NCI-H524 (cell line): ENCODE results near the gene NRK.
"Not testable (repeated sequence)": the region's sequence is repeated elsewhere in the genome, so short reads cannot be mapped to it uniquely, and the experiment has no call there.

Source experiments
- DNase-seq, 2 experiments: peaks; one replicate each; lab custom pipeline; 2025; lab: John Stamatoyannopoulos, UW

The NRK gene

DNA sequence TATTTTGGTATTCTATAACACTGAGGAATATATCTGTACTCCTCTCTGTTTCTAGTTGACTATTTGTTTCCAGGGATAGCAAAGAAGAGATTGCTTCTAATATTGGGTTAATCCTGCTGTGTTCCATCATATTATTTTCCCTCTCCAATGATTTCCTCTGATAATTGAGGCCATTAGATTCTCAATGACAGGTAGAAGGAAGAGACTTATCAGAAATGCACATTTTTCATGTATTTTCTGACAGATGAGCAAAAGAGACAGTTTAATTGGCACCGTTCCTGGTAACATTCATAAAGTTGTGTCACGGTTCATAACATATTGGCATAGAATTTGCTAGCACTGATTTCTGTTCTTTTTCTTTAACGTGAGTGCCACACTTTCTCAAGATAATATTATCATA lies 58.2 kb downstream of the NRK start:
- no peak for DNase-seq

- peak; percentile 62 to 93 for DNase-seq
These were observed 60.4 kb downstream of the NRK start for GRCh38 chrX:105882581-105883275.

GRCh38 chrX:105894721-105895120 lies 72.4 kb downstream of the NRK start:
- no peak for DNase-seq

GRCh38 chrX:105909576-105909975 lies 87.2 kb downstream of the NRK start:
- DNase-seq, result no peak

DNA sequence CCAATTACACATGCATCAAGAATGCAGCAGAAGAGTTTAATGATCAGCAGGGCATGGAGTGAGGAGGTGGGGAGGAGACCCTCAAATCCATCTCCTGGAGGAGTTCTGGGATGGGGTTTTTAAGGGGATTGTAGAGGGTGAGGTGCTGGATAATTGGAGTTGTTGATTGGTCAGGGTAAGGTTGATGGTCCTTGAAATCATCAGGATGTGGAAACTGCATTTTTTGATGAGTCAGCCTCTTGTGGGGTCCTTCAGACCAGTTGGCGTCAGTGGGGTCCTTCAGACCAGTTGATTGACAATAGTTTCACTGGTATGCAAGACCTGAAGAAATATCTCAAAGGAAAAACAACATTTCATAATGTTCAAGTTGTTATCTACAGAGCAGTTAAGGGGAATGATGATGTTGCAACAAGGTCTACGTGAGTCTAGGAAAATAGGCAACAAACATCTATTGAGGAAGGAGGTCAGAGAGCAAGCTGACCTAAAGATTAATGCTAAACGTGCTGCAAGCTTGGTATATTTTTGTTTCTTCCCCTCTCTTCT lies 88.3 kb downstream of the NRK start:
- DNase-seq, result no peak

DNA sequence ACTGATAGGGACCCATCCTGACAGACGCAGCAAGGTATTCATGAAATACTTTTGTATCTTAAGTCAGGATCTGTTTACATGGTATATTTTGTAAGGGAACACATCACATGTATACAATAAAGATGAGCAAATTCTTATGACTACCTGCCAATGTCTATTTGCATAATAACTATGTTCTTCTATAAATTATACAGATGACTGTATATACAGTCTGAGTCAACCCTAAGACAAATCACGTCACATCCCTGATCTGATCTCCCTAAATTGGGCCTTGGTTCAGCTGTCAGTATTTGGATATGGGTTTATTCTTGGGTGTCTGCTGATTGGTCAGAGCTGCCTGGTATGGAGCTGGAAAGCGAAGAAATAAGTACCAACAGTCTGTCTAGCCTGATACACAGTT lies 122.9 kb downstream of the NRK start:
- no peak for DNase-seq

DNA sequence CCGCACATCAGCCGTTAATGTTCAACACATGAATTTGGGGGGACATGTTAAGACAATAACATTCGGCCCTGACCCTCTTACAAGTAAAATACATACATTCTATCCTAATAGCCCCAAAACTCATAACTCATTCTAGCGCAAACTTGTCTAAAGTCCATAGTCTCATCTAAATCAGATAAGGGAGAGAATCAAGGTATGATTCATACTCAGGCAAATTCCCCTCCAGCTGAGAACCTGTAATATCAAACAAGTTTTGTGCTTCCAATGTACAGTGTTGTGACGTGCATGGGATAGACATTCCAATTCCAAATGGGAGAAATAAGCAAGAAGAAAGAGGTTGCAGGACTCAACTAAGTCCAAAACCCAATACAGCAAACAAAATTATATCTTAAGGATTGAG lies 147.1 kb downstream of the NRK start:
- DNase-seq, result no peak

DNA sequence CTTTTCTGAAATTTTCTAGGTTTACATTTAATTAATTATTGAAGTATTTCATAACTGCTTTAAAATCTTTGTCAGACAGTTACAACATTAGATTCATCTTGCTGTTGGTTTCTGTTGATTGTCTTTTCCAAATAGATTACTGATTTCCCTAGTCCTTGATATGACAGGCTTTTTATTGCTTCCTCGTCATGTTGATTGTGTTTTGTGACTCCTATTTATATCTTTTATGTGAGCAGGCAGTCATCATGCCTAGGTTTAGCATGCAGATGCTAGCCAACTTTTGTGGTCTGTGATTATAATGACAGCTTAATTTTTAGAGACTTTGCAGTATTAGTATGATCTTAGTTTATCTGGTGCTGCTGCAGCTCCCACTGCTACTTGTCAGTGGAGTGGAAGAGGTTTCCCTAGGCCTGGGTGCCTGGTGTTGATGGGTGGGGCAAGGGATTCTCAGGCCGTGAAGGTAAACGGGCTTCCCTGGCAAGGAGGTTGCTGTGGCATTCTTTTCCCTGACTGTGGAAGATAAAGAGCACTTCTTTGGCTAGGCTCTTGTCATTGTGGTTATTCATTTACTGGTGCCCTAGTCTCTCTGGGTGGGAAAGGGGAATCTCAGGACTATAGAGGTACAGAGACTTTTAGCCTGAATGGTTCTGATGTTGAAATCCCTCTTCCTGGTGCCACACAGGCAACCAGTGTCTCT lies 150.5 kb downstream of the NRK start:
- DNase-seq, result no peak

DNA sequence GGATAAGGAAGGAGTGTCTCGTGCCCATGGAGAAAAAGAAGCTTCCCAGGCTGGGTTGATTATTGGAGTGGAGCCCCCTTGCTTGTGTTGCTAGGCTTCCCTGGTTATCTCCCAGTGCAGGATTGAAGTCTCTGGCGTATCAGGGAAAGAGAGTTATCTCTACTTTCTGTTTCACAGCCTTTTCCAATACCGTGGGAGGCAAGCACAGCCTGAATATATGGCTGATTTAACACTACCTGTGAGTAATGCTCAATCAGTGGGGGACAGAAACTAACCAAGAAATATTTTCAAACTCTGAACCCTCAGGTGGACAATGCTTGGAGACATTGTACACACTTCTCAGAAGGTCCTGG lies 151.0 kb downstream of the NRK start:
- no peak for DNase-seq

GRCh38 chrX:105975382-105975781 lies 153.0 kb downstream of the NRK start:
- DNase-seq, result peak in 1 of 2 experiments; percentile 32

DNA sequence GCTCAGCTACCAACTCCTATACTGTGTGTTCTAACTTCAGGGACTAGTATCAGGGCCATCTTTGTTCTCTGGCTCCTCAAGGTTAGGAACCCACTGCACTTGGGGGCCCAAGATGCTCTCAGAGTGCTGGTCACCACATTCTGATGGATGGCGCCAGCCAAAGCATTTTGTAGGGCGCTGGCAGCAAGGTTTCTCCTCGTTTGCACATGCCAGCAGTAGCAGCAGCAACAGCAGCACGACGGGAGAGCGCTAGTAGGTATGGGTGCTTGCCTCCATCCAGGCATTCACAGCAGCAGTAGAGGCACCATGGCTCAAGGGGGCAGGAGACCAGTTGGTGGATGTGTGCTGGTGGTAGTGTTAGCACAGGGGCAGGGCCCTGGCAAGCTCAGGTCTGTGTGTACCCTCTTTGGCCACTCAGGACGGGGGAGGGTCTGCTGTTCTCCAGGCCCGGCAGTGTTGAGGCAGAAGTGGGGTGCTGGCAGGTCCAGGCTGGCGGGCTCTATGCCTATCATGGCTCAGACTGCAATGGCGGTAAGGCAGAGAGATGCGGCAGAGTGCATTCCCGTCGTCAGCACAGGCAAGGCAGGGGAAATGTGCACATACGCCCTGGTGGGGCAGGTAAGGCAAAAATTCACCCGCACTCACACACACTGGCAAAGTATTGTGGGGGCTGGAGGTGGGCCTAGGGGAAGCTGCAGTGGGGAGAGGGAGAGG lies 159.6 kb downstream of the NRK start:
- no peak for DNase-seq

DNA sequence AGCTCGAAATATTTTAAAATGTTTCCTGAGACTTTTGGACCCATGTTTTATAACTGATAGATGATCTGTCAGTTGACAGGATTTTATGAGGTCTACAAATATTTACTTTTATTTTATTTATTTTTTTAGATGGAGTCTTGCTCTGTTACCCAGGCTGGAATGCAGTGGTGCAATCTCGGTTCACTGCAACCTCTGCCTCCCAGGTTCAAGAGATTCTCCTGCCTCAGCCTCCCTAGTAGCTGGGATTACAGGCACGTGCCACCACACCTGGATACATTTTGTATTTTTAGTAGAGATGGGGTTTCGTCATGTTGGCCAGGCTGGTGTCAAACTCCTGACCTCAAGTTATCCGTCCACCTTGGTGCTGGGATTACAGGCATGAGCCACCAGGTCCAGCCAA lies 166.1 kb downstream of the NRK start:
- DNase-seq, result not testable (repeated sequence)

- no peak for DNase-seq
These were observed 177.0 kb downstream of the NRK start for GRCh38 chrX:105999294-105999693.

DNA sequence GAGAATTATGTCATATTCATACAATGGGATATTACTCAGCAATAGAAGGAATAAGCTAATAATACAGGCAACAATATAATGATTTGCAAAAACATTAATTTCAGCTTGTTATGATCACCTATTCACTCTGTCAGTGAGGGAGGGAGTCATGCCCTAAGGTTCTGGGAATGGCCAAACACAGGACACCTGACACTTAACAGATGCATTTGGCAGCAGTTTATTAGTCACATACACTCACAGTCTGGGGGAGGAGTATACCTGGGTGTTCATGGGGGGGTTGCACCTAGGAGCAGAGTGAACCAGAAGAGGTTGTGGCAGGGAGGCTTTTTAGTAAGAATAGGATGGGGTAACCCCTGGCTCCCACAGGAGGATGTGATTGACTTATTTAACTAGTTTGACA lies 177.9 kb downstream of the NRK start:
- DNase-seq, result no peak

DNA sequence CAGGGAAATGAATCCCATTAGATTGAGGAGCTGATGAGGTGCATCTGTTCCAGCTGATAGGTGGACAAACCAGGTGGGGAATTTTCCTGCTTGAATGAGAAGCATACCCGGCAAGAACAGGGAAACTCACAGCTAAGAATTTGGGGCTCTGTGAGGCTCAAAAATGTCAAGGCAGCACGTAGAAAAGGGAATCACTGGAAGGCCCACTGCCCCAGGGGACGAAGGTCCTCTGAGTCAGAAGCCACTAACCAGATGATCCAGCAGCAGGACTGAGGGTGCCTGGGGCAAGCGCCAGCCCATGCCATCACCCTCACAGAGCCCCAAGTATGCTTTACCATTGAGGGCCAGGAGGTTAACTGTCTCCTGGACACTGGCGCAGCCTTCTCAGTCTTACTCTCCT lies 178.3 kb downstream of the NRK start:
- DNase-seq, result not testable (repeated sequence)

- DNase-seq, result no peak
These were observed 183.3 kb downstream of the NRK start for GRCh38 chrX:106005684-106006083.

GRCh38 chrX:106007815-106008214 lies 185.5 kb downstream of the NRK start:
- DNase-seq, result peak in 1 of 2 experiments; percentile 25
